Measurements from ENCODE around the gene SOX13.
A peak's percentile ranks its signal among the peaks of the same experiment; 100 is the strongest.
"Not testable (repeated sequence)": the region's sequence is repeated elsewhere in the genome, so short reads cannot be mapped to it uniquely, and the experiment has no call there.

Gene SOX13

GRCh38 chr1:204072931-204073836 is at the start of gene SOX13:
TSS of gene SOX13 (plus strand) at chr1:204073115. CDS start at chr1:204112916, 39,801 bp downstream.
- DNase-seq = peak; percentile 63

GRCh38 chr1:204025917-204026707 is 46.8 kb upstream of the SOX13 start:
- no peak for DNase-seq

GRCh38 chr1:204027446-204027845 is 45.5 kb upstream of the SOX13 start:
- no peak for DNase-seq

- no peak for DNase-seq
Measured at GRCh38 chr1:204029016-204029415, 43.9 kb upstream of the SOX13 start.

- no peak for DNase-seq
Measured at GRCh38 chr1:204031098-204031710, 41.7 kb upstream of the SOX13 start.

GRCh38 chr1:204032642-204033235 is 40.2 kb upstream of the SOX13 start:
- no peak for DNase-seq

- DNase-seq = no peak
Measured at GRCh38 chr1:204033306-204033705, 39.6 kb upstream of the SOX13 start.

- no peak for DNase-seq
Measured at GRCh38 chr1:204036882-204037655, 35.8 kb upstream of the SOX13 start.

GRCh38 chr1:204041232-204041767 is 31.6 kb upstream of the SOX13 start:
- DNase-seq = no peak

GRCh38 chr1:204041803-204042505 is 31.0 kb upstream of the SOX13 start:
- no peak for DNase-seq

GRCh38 chr1:204042516-204042915 is 30.4 kb upstream of the SOX13 start:
- no peak for DNase-seq

- DNase-seq = no peak
Measured at GRCh38 chr1:204043680-204044079, 29.2 kb upstream of the SOX13 start.

GRCh38 chr1:204044448-204044847 is 28.5 kb upstream of the SOX13 start:
- no peak for DNase-seq

- no peak for DNase-seq
Measured at GRCh38 chr1:204045430-204045829, 27.5 kb upstream of the SOX13 start.

- no peak for DNase-seq
Measured at GRCh38 chr1:204046346-204046745, 26.6 kb upstream of the SOX13 start.

GRCh38 chr1:204048796-204049195 is 24.1 kb upstream of the SOX13 start:
- not testable (repeated sequence) for DNase-seq

- DNase-seq = no peak
Measured at GRCh38 chr1:204051258-204051657, 21.7 kb upstream of the SOX13 start.

- DNase-seq = no peak
Measured at GRCh38 chr1:204051718-204052117, 21.2 kb upstream of the SOX13 start.

- DNase-seq = no peak
Measured at GRCh38 chr1:204053893-204054292, 19.0 kb upstream of the SOX13 start.

- DNase-seq = no peak
Measured at GRCh38 chr1:204059970-204060369, 12.9 kb upstream of the SOX13 start.

GRCh38 chr1:204062106-204062505 is 10.8 kb upstream of the SOX13 start:
- DNase-seq = no peak

Measured in activated effector memory CD4-positive, alpha-beta T cell treated with anti-CD3 and anti-CD28 coated beads, Interleukin-2, amount 50 U/mL, for 16 hours (primary cell).